Spleen (tissue), 7 donors: Measurements from ENCODE around the gene BZW2.

Experiments
- POLR2A ChIP-seq, 3 donors: fragments of 450-650 bp; IDR thresholded peaks; one replicate each; pipeline ENCODE4 v1.5.1; 2017; ENCODE audit warnings: antibody characterized with exemption in 3 of 3, mild to moderate bottlenecking in 1 of 3
- TF ChIP-seq, protein P1 (sequence below), 11 experiments: fragments of 200-600 bp in 7 of 11; fragments of 450-650 bp in 4 of 11; sonication (generic) in 4 of 11; IDR thresholded peaks in 8 of 11; conservative IDR thresholded peaks in 3 of 11; 1 replicate in 7 of 11; 2 replicates in 4 of 11; pipeline versions ENCODE4 v1.4.0 to v1.8.0; 2016 to 2021; ENCODE audit warnings: antibody characterized with exemption in 11 of 11, inconsistent platforms in 4 of 11, mild to moderate bottlenecking in 1 of 11
- donor health status: DM: no; HTN: no; CAD: no; lungs with moderate emphysema.
- donor health status: DM: no; HTN: no; CAD: no.
- donor health status: DM: no; HTN: no; CAD: no.

DNA sequence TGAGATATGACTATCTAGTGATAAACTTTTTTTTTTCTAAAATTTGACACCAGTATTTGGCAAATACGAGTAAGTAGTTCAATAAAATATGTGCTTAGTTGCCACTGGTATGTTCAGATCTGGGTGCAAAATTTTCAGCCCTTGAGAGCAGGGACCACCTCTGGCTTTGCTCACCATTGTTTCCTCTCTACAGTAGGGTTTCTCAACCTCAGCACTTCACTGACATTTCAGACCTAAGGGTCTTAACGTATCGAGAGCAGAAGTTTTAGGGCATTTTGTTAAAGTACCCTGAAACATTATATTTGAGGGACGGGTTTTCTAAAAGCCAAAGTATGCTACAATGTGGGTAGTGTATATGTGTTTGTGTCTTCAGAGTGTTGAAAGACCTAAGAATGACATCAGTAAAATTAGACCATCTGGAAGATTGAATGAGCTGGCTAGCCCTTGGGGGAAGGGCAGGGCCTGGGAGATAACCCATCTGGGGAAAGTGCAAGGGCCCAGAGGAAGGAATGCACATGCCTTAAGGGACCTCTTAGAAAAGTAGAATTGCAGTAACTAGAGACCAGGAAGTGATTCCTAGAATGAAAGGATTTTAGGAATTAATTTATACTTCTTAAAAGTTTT, 11.8 kb downstream of the BZW2 start:
- TF ChIP-seq, protein P1, sequence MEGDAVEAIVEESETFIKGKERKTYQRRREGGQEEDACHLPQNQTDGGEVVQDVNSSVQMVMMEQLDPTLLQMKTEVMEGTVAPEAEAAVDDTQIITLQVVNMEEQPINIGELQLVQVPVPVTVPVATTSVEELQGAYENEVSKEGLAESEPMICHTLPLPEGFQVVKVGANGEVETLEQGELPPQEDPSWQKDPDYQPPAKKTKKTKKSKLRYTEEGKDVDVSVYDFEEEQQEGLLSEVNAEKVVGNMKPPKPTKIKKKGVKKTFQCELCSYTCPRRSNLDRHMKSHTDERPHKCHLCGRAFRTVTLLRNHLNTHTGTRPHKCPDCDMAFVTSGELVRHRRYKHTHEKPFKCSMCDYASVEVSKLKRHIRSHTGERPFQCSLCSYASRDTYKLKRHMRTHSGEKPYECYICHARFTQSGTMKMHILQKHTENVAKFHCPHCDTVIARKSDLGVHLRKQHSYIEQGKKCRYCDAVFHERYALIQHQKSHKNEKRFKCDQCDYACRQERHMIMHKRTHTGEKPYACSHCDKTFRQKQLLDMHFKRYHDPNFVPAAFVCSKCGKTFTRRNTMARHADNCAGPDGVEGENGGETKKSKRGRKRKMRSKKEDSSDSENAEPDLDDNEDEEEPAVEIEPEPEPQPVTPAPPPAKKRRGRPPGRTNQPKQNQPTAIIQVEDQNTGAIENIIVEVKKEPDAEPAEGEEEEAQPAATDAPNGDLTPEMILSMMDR (IDR thresholded peaks at IDR 0.05 in 8 of 11, conservative IDR thresholded peaks at IDR 0.05 in 3 of 11), result no peak
- no peak for TF ChIP-seq POLR2A (IDR thresholded peaks at IDR 0.05)
